ENCODE results near the gene NRXN3.

The NRXN3 gene

GRCh38 chr14:78978896-78979295 lies 808.7 kb downstream of the NRXN3 start:
- no peak overlapping the region for H3K4me3 ChIP-seq (ENCODE audit: low read depth, low read length)
- in situ Hi-C loops (cut with HindIII; ENCODE audit: low sequenced_read_pairs), result loop anchor here (25.0 kb wide), 1 partner anchor 583 kb away; no protein-coding TSS in a partner anchor
- no peak for TF ChIP-seq CTCF (IDR thresholded peaks at IDR 0.05; ENCODE audit: low read depth, low read length, missing control alignments)
- no peak for DNase-seq (ENCODE audit: low read depth)

DNA sequence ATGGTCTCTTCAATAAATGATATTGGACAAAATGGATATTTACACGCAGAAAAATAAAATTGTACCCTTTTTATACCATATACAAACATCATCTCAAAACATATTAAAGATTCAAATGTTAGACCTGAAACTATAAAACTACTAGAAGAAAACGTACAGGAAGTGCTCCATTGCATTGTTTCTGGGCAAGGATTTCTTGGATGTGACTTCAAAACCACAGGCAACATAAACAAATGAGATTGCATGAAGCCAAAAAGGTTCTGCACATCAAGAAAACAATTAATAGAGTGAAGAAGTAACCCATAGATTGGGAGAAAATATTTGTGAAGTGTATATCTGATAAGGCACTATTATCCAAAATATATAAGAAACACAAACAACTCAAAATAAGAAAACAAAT lies 812.4 kb downstream of the NRXN3 start:
- TF ChIP-seq CTCF (IDR thresholded peaks at IDR 0.05; ENCODE audit: low read depth, low read length, missing control alignments), result no peak
- in situ Hi-C loops (cut with HindIII; ENCODE audit: low sequenced_read_pairs), result loop anchor here (25.0 kb wide), 1 partner anchor 580 kb away; no protein-coding TSS in a partner anchor
- DNase-seq (ENCODE audit: low read depth), result peak; percentile 32
- no peak overlapping the region for H3K4me3 ChIP-seq (ENCODE audit: low read depth, low read length)

DNA sequence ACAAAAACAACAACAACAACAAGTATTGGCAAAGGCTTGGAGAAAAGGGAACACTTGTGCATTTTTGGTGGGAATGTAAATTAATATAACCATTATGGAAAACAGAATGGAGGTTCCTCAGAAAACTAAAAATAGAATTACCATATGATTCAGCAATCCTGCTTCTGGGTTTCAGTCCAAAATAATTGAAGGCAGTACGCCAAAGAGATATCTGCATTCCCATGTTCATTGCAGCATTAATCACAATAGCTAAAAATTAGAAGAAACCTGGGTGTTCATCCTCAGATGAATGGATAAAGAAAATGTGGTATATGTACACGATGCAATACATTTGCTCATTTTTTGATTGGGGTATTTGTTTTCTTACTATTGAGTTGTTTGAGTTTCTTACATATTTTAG lies 813.0 kb downstream of the NRXN3 start:
- H3K4me3 ChIP-seq (ENCODE audit: low read depth, low read length), result no peak overlapping the region
- DNase-seq (ENCODE audit: low read depth), result no peak
- TF ChIP-seq CTCF (IDR thresholded peaks at IDR 0.05; ENCODE audit: low read depth, low read length, missing control alignments), result no peak
- in situ Hi-C loops (cut with HindIII; ENCODE audit: low sequenced_read_pairs), result loop anchor here (25.0 kb wide), 1 partner anchor 579 kb away; no protein-coding TSS in a partner anchor

- in situ Hi-C loops (cut with HindIII; ENCODE audit: low sequenced_read_pairs), result loop anchor here (25.0 kb wide), 1 partner anchor 576 kb away; no protein-coding TSS in a partner anchor
- peak; percentile 98 for DNase-seq (ENCODE audit: low read depth)
- no peak for TF ChIP-seq CTCF (IDR thresholded peaks at IDR 0.05; ENCODE audit: low read depth, low read length, missing control alignments)
- H3K4me3 ChIP-seq (ENCODE audit: low read depth, low read length), result no peak overlapping the region
Measured at GRCh38 chr14:78985668-78986381, 815.7 kb downstream of the NRXN3 start.

- no peak overlapping the region for H3K4me3 ChIP-seq (ENCODE audit: low read depth, low read length)
- in situ Hi-C loops (cut with HindIII; ENCODE audit: low sequenced_read_pairs), result loop anchor here (25.0 kb wide), 1 partner anchor 575 kb away; no protein-coding TSS in a partner anchor
- peak; percentile 40 for DNase-seq (ENCODE audit: low read depth)
- TF ChIP-seq CTCF (IDR thresholded peaks at IDR 0.05; ENCODE audit: low read depth, low read length, missing control alignments), result no peak
Measured at GRCh38 chr14:78986989-78987388, 816.8 kb downstream of the NRXN3 start.

DNA sequence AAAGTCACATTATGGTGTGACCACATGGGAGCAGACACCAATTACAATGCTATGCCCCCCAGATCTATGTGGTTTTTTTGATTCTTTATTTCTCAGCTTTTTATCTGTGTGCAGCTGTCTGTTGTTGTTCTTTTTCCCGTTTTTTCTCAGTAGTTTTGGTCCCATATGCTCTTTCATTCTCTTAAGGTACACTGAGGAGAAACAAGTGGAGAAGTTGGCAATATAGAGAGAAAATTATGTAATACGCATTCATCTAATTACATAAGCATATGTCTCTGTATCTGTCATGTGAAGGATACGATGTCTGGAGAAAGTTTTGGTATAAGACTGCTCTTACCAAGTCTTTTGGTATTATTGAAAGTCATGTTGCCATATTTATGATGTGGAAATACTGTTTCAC lies 819.0 kb downstream of the NRXN3 start:
- DNase-seq (ENCODE audit: low read depth), result no peak
- TF ChIP-seq CTCF (IDR thresholded peaks at IDR 0.05; ENCODE audit: low read depth, low read length, missing control alignments), result no peak
- in situ Hi-C loops (cut with HindIII; ENCODE audit: low sequenced_read_pairs), result loop anchor here (25.0 kb wide), 1 partner anchor 573 kb away; no protein-coding TSS in a partner anchor
- H3K4me3 ChIP-seq (ENCODE audit: low read depth, low read length), result no peak overlapping the region

All from astrocyte of the cerebellum (primary cell).